ENCODE measurements around the gene CCDC88B.

DNA sequence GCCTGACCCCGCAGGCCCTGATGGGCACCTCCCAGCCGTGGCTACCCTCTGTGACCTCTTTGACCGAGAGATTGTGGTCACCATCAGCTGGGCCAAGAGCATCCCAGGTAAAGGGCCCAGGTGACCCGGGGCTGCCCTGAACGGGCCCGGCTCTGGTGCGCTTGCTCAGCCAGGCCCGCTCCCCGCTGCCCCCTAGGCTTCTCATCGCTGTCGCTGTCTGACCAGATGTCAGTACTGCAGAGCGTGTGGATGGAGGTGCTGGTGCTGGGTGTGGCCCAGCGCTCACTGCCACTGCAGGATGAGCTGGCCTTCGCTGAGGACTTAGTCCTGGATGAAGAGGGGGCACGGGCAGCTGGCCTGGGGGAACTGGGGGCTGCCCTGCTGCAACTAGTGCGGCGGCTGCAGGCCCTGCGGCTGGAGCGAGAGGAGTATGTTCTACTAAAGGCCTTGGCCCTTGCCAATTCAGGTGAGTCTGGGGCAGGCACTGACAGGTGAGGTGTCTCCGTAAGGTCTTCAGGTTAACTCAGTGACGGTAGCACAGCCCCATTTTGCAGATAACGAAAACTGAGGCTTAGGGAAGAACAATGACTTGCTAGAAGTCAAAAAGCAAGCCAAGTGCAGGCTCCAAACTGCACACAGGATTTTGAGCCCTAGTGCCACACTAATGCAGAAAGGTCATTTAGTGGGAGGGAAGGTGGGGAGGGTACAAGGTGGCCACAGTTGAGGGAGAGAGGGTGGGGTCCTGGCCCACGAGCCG lies 25.0 kb upstream of the CCDC88B start:
- TF ChIP-seq EGR1 (IDR thresholded peaks at IDR 0.05) (no peak), CEBPB (IDR thresholded peaks at IDR 0.05) (no peak), TEAD4 (IDR thresholded peaks at IDR 0.05) (no peak), YY1 (IDR thresholded peaks at IDR 0.05; ENCODE audit: low read depth) (no peak), MAX (IDR thresholded peaks at IDR 0.05) (no peak), TAF1 (IDR thresholded peaks at IDR 0.05; ENCODE audit: low read depth) (no peak), CREB1 (IDR thresholded peaks at IDR 0.05; ENCODE audit: low read depth) (no peak), RAD21 (IDR thresholded peaks at IDR 0.05; ENCODE audit: low read depth) (no peak)
- TF ChIP-seq, protein P1, sequence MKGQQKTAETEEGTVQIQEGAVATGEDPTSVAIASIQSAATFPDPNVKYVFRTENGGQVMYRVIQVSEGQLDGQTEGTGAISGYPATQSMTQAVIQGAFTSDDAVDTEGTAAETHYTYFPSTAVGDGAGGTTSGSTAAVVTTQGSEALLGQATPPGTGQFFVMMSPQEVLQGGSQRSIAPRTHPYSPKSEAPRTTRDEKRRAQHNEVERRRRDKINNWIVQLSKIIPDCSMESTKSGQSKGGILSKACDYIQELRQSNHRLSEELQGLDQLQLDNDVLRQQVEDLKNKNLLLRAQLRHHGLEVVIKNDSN (IDR thresholded peaks at IDR 0.05), result no peak
- TF ChIP-seq, protein P2, sequence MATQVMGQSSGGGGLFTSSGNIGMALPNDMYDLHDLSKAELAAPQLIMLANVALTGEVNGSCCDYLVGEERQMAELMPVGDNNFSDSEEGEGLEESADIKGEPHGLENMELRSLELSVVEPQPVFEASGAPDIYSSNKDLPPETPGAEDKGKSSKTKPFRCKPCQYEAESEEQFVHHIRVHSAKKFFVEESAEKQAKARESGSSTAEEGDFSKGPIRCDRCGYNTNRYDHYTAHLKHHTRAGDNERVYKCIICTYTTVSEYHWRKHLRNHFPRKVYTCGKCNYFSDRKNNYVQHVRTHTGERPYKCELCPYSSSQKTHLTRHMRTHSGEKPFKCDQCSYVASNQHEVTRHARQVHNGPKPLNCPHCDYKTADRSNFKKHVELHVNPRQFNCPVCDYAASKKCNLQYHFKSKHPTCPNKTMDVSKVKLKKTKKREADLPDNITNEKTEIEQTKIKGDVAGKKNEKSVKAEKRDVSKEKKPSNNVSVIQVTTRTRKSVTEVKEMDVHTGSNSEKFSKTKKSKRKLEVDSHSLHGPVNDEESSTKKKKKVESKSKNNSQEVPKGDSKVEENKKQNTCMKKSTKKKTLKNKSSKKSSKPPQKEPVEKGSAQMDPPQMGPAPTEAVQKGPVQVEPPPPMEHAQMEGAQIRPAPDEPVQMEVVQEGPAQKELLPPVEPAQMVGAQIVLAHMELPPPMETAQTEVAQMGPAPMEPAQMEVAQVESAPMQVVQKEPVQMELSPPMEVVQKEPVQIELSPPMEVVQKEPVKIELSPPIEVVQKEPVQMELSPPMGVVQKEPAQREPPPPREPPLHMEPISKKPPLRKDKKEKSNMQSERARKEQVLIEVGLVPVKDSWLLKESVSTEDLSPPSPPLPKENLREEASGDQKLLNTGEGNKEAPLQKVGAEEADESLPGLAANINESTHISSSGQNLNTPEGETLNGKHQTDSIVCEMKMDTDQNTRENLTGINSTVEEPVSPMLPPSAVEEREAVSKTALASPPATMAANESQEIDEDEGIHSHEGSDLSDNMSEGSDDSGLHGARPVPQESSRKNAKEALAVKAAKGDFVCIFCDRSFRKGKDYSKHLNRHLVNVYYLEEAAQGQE (IDR thresholded peaks at IDR 0.05; ENCODE audit: low read depth), result no peak

Measured in Ishikawa (cell line).